CD14-positive monocyte (primary cell): ENCODE results near the gene PARP9. TPM values are rescaled to one million over a fixed set of nuclear protein-coding genes. Genes with fewer than 3 reads are reported as not detected.
"Not testable (repeated sequence)": the region's sequence is repeated elsewhere in the genome, so short reads cannot be mapped to it uniquely, and the experiment has no call there.

Experiments
- DNase-seq, 3 donors: peaks; one replicate each; pipeline ENCODE4 v3.0.0-alpha.2; 2011 to 2022
- H2AFZ ChIP-seq: 2 replicates; pipeline ENCODE4 v1.6.0; 2012; ENCODE audit warnings: mild to moderate bottlenecking, low read depth, low read length, inconsistent platforms; ENCODE audit not compliant: insufficient read depth, poor library complexity, severe bottlenecking
- H3K27ac ChIP-seq, 2 donors: 1 replicate in 1 of 2; 2 replicates in 1 of 2; pipeline ENCODE4 v1.5.1; 2012 to 2013; ENCODE audit warnings: low read length in 2 of 2, control low read depth in 1 of 2, inconsistent platforms in 1 of 2, low read depth in 1 of 2, mild to moderate bottlenecking in 1 of 2
- H3K27me3 ChIP-seq, 2 donors: one replicate each; pipeline versions ENCODE4 v1.6.0 to v1.6.1; 2011 to 2013; ENCODE audit warnings: low read length in 2 of 2; ENCODE audit not compliant: control insufficient read depth in 2 of 2, insufficient read depth in 2 of 2
- H3K36me3 ChIP-seq, 2 donors: replicated peaks in 1 of 2; 1 replicate in 1 of 2; 2 replicates in 1 of 2; pipeline versions ENCODE4 v1.5.1 to v1.6.1; 2012 to 2013; ENCODE audit warnings: low read length in 2 of 2, control low read depth in 1 of 2, inconsistent platforms in 1 of 2, mild to moderate bottlenecking in 1 of 2; ENCODE audit not compliant: insufficient read depth in 2 of 2, control insufficient read depth in 1 of 2
- H3K4me1 ChIP-seq, 2 donors: 1 replicate in 1 of 2; 2 replicates in 1 of 2; pipeline versions ENCODE4 v1.5.1 to v1.6.1; 2012 to 2013; ENCODE audit warnings: low read length in 2 of 2, control low read depth in 1 of 2, inconsistent platforms in 1 of 2, mild to moderate bottlenecking in 1 of 2, moderate library complexity in 1 of 2; ENCODE audit not compliant: insufficient read depth in 2 of 2, control insufficient read depth in 1 of 2
- H3K4me2 ChIP-seq: replicated peaks from 2 replicates; pipeline ENCODE3; 2012; ENCODE audit warnings: low read length, moderate library complexity, mild to moderate bottlenecking; ENCODE audit not compliant: poor library complexity, severe bottlenecking; ENCODE audit errors: extremely low read depth
- H3K4me3 ChIP-seq, 3 experiments: fragments of 200-600 bp in 1 of 3; sonication (generic) in 1 of 3; replicated peaks in 1 of 3; 1 replicate in 2 of 3; 2 replicates in 1 of 3; pipeline ENCODE4 v1.5.1; 2011 to 2013; ENCODE audit warnings: low read length in 3 of 3, mild to moderate bottlenecking in 3 of 3, control low read depth in 2 of 3, low read depth in 2 of 3, inconsistent platforms in 1 of 3, moderate library complexity in 1 of 3
- H3K79me2 ChIP-seq: 2 replicates; pipeline ENCODE4 v1.6.0; 2012; ENCODE audit warnings: mild to moderate bottlenecking, control low read depth, inconsistent platforms, low read length, moderate library complexity; ENCODE audit not compliant: insufficient read depth
- H3K9ac ChIP-seq: 2 replicates; pipeline ENCODE4 v1.6.0; 2017; ENCODE audit warnings: low read length, mild to moderate bottlenecking; ENCODE audit not compliant: insufficient read depth, poor library complexity, severe bottlenecking
- H3K9me3 ChIP-seq, 2 donors: replicated peaks in 1 of 2; 1 replicate in 1 of 2; 2 replicates in 1 of 2; pipeline versions ENCODE4 v1.5.1 to v1.6.1; 2012 to 2013; ENCODE audit warnings: low read length in 2 of 2, control low read depth in 1 of 2; ENCODE audit not compliant: control insufficient read depth in 1 of 2, insufficient read depth in 1 of 2
- H4K20me1 ChIP-seq: 2 replicates; pipeline ENCODE4 v1.6.0; 2012; ENCODE audit warnings: mild to moderate bottlenecking, low read length, control low read depth, moderate library complexity; ENCODE audit not compliant: insufficient read depth
- H3K27ac Mint-ChIP-seq, 7 donors: one replicate each; pipeline ENCODE4 v1.8.0; 2020; ENCODE audit warnings: mild to moderate bottlenecking in 7 of 7, mixed read lengths in 7 of 7, moderate library complexity in 6 of 7, inconsistent platforms in 2 of 7
- H3K27me3 Mint-ChIP-seq, 3 donors: one replicate each; pipeline ENCODE4 v1.8.0; 2021 to 2022; ENCODE audit warnings: low read depth in 3 of 3, mild to moderate bottlenecking in 3 of 3, mixed read lengths in 3 of 3, moderate library complexity in 3 of 3, inconsistent platforms in 1 of 3
- H3K36me3 Mint-ChIP-seq, 2 donors: one replicate each; pipeline ENCODE4 v1.8.0; 2020; ENCODE audit warnings: mixed read lengths in 2 of 2, inconsistent platforms in 1 of 2, mild to moderate bottlenecking in 1 of 2
- H3K4me1 Mint-ChIP-seq: one replicate; pipeline ENCODE4 v1.8.0; 2020; ENCODE audit warnings: mild to moderate bottlenecking, mixed read lengths
- H3K4me3 Mint-ChIP-seq, 2 donors: one replicate each; pipeline ENCODE4 v1.8.0; 2020; ENCODE audit warnings: mild to moderate bottlenecking in 2 of 2, mixed read lengths in 2 of 2, moderate library complexity in 1 of 2
- H3K9me3 Mint-ChIP-seq, 7 donors: one replicate each; pipeline ENCODE4 v1.8.0; 2020 to 2022; ENCODE audit warnings: mixed read lengths in 7 of 7, mild to moderate bottlenecking in 6 of 7, moderate library complexity in 6 of 7, inconsistent platforms in 2 of 7
- CTCF ChIP-seq: fragments of 200-600 bp; IDR thresholded peaks from one replicate; pipeline ENCODE4 v1.8.0; 2022; ENCODE audit warnings: antibody characterized with exemption, mild to moderate bottlenecking
- WGBS: methylation state at CpG from one replicate; pipeline ENCODE4 v1.1.5; 2013; ENCODE audit warnings: missing lambda C conversion rate; ENCODE audit not compliant: insufficient coverage; 5-methylcytosine and 5-hydroxymethylcytosine counted together
- intact Hi-C, 2 donors: fragments of 100-400 bp; cut with micrococcal nuclease; formaldehyde crosslinking; loops; one replicate each; pipeline versions ENCODE4 v1.15.0 to v1.15.1; 2023
- polyA plus RNA-seq, 3 donors: library from polyadenylated mRNA; depleted of rRNA in 1 of 3; unstranded in 2 of 3; stranded (reverse) in 1 of 3; fragments of 300-500 nt in 2 of 3; fragments of >200 nt in 1 of 3; fragmentation: Illumina TruSeq in 2 of 3; gene quantifications; 1 replicate in 2 of 3; 2 replicates in 1 of 3; pipeline ENCODE4 v1.2.3, GENCODE V29; 2012 to 2021

PARP9 gene
- polyA plus RNA-seq, 3 donors, result 31.4 to 43.3 (median 34.4) TPM

DNA sequence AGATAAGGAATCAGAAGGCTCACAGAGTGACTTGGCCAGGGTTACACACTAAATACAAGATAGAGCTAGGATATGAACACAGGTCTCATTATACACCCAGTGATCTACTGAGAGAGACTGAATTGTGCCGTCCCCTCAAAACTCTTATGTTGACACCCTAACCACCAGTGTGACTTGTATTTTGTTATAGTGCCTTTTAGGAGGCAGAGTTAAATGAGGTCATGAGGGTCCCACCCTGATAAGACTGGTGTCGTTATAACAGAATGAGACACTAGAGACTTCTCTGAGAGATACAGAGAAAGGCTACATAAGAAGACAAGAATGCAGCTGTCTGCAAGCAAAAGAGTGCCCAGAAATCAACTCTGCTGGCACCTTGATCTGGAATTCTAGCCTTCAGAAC, 62.0 kb downstream of the PARP9 start:
- H3K36me3 Mint-ChIP-seq, result peaks cover 4 to 9% of the 10 kb centered on the region in 2 donors
- Histone ChIP-seq H3K9me3 (no peaks in the 10 kb centered on the region), H3K4me1 (peaks cover 28 to 62% of the 10 kb centered on the region in 2 donors), H3K4me2 (no peak overlapping the region), H3K4me3 (no peak overlapping the region), H3K36me3 (no peaks in the 10 kb centered on the region), H3K79me2 (peaks cover 93% of the 10 kb centered on the region), H3K27me3 (no peaks in the 10 kb centered on the region), H4K20me1 (peaks cover 66% of the 10 kb centered on the region), H3K9ac (no peak overlapping the region), H2AFZ (no peak overlapping the region), H3K27ac (peak overlapping the region in 1 of 2 donors; percentile 78)
- no peak overlapping the region for H3K4me3 Mint-ChIP-seq
- DNase-seq, result no peak
- 57% methylated on average over 1 of the region's 2 CpGs for WGBS
- peaks cover 77% of the 10 kb centered on the region for H3K4me1 Mint-ChIP-seq
- no peaks in the 10 kb centered on the region for H3K9me3 Mint-ChIP-seq
- no peak for TF ChIP-seq CTCF
- no peaks in the 10 kb centered on the region for H3K27me3 Mint-ChIP-seq
- H3K27ac Mint-ChIP-seq, result peak overlapping the region in 2 of 7 donors; percentile 16 to 27
- intact Hi-C loops, result no loop called here

DNA sequence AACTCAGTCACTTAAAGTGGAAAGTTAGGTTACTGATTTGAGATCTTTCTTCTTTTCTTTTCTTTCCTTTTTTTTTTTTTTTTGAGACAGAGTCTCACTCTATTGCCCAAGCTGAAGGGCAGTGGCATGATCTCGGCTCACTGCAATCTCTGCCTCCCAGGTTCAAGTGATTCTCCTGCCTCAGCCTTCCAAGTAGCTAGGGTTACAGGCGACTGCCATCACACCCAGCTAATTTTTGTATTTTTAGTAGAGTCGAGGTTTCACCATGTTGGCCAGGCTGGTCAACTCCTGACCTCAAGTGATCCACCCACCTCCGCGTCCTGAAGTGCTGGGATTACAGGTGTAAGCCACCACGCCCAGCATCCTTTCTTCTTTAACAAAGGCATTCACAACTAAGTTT, 63.1 kb downstream of the PARP9 start:
- H3K27me3 Mint-ChIP-seq, H3K4me2 ChIP-seq, intact Hi-C loops, H3K4me3 ChIP-seq, H3K9me3 Mint-ChIP-seq, H2AFZ ChIP-seq, DNase-seq, H3K27ac ChIP-seq, H3K4me3 Mint-ChIP-seq, H3K9ac ChIP-seq, H3K27me3 ChIP-seq, H3K9me3 ChIP-seq, H3K36me3 ChIP-seq: not testable (repeated sequence)
- Mint-ChIP-seq H3K27ac (peak overlapping the region in 5 of 7 donors; percentile 1 to 50 (median 32)), H3K36me3 (peaks cover 9 to 11% of the 10 kb centered on the region in 2 donors), H3K4me1 (peaks cover 82% of the 10 kb centered on the region)
- Histone ChIP-seq H3K4me1 (peaks cover 37 to 74% of the 10 kb centered on the region in 2 donors), H3K79me2 (peaks cover 93% of the 10 kb centered on the region), H4K20me1 (peaks cover 68% of the 10 kb centered on the region)
- 100% methylated on average over 3 of the region's 6 CpGs for WGBS
